Muscle of back (tissue), 11 donors: ENCODE results near the gene CXCL14. TPM values are rescaled to one million over a fixed set of nuclear protein-coding genes. Genes with fewer than 3 reads are reported as not detected.

Experiments
- DNase-seq, 3 donors: peaks; one replicate each; pipeline versions ENCODE4 v3.0.0 to v3.0.0-alpha.2; 2013
- polyA plus RNA-seq, 10 donors: library from polyadenylated mRNA; unstranded; fragments of 120-200 nt; gene quantifications; one replicate each; pipeline ENCODE4 v1.2.1, GENCODE V29; 2013; ENCODE audit not compliant: insufficient read length in 10 of 10

The CXCL14 gene
- polyA plus RNA-seq, 10 donors: 21.1 to 310 (median 36.2) TPM

- DNase-seq: no peak
Observed at GRCh38 chr5:135570453-135570764, 8.4 kb downstream of the CXCL14 start.

DNA sequence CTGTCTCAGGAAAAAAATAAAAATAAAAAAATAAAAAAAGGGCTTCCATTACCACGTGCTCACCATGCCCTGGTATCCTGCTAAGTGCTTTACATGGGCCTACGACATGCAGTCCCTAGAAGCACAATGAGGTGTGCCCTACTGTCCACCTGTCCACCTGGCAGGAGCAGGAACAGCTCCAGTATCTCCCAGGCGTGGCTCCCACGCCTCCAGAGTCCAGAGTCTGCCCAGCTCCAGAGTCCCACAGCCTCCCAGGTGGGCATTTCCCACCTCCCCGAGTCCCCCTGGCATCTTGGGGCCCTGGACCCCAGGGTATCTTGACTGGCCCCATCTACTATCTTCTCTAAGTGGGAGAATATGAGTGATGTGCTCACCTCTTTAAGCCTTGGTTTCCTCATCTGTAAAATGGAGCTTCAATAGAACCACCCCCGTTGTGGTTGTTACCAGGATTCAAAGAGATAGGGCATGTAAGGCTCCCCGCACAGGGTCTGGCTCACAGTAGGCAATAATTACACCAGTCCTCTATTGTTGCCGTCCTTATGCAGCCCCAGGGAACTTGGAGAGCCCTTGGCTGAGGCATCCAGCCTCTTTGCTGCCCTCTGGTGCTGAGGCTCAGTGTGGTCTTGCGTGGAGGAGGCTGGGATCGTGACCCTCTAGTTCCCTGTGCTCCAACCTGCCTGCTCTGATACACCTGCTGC is 8.9 kb downstream of the CXCL14 start:
- no peak for DNase-seq

GRCh38 chr5:135568923-135569360 is 9.8 kb downstream of the CXCL14 start:
- no peak for DNase-seq

DNA sequence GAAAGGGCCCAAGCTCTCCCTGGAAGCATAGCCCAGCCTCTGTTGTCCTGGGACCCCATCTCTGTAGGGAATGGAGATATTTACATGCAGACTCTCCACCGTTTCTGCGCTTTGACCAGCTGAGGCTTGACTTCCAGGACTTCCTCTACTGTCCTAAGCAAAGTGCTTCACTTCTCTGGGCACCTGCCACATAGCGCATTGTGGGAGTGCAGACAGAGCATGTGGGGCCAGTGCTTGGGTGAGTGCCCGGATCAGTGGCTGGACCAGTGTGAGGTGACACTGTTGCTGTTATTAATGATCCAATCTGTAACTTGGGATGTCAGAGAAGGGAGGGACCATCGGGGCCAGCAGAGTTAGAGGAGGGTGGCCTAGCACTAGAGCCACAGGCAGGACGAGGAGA is 10.5 kb downstream of the CXCL14 start:
- no peak for DNase-seq

DNA sequence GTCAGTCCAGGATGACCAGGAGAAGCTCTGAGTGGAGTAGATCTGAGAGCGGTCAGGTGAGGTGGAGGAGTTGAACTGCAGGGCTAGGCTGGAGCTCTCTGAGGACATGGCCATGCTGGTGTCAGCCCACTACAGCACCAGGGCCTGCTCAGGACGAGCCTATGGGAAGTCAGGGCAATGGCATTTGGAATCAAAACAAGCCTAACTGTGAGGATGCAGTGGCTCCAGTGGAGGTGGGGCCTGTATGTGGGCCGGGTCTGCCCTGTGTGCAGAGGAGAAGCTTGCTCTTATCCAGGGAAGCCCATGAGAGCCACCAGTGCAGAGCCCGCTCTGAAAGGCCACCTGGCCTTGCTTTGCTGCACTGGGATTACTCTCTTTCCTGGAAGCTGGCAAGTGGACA is 11.1 kb downstream of the CXCL14 start:
- DNase-seq: no peak

DNA sequence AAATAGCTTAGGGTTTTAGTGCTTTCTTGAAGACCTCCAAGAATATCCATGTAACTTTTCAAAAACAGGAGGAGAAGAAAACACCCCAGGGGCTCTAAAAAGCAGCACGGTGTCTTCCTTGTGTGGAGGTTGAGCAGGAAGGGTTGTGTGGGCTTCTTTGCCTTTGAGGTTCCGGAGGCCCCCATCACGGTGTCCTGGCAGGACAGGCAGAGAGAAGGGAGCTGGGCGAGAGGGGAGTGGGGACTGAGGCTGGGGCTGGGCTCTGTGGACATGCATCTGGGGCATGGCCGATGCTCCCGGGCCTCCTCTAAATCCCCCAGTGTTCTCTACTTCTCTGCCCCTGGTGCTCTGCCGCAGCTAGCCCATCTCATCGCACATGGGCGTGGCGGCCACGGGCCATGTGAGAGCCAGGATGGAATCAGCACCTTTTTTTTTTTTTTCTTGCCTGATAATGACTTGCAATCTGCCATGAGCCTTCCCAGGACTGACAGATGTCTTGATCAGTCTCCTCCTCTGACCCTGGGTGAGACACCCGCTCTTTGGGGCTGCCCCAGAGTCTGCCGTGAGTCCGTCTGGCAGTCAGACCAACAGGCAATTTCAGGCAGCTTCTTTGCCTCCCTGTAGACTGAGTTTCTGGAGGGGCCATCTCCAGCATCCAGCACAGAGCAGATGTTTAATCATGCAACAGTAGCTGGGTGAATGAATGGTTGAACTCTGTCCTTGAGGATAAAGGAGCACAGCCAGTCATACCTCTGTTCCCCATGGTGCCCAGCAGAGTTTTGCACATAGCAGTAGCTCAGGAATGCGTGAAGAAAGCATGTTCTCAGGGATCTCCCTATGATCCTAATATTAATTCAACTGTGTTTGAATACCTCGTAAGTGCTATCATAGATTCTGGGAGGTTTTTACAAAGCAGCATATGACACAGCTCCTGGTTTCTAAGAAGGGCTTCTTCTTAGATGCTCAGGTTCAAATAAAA is 12.1 kb downstream of the CXCL14 start:
- DNase-seq: no peak

DNA sequence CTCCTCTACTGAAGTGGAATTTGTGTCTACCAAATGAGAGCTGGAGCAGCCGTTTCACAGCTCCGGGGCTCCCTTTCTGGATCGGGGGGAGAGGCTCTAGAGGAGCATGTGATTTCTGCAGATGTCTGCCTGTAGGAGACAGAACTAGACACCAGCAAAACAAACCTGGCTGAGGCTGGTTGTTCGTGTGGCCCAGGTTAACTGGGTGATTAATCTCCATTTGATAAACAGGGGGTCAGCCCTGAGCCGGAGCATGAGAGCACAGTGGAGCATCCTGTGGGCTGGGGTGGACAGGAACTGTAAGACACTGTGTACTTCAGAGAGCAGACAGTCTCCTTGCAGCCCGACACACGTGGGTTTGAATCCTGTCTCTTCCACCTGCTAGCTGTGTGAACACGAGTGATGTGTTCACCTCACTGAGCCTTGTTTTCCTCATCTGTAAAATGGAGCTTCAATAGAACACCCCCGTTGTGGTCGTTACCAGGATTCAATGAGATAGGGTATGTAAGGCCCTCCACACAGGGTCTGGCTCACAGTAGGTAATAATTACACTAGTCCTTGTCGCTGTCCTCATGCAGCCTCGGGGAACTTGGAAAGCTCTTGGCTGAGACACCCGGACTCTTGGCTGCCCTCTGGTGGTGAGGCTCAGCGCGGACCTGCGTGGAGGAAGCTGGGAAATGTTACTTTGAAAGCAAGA is 12.9 kb downstream of the CXCL14 start:
- DNase-seq: peak in 1 of 3 donors; percentile 61

DNA sequence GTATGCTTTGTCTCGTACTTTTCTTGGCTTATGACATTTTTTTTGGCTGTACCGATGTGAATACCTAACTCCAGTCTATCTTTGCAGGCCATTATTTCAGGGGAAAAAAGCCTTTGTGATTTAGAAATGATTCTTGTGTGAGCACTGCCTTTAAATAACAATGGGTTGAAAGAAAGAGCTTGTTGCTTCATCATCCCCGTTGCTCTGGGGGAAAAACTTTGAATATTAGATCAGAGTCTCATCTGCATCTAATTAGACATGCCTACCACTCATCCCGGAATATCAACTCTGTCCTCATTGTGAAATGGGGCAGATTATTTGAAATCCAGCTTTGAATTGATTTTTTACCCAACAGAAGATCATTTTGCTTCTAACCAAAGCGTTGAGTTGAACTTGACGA is 13.5 kb downstream of the CXCL14 start:
- DNase-seq: no peak

- no peak for DNase-seq
Observed at GRCh38 chr5:135564331-135564730, 14.5 kb downstream of the CXCL14 start.

DNA sequence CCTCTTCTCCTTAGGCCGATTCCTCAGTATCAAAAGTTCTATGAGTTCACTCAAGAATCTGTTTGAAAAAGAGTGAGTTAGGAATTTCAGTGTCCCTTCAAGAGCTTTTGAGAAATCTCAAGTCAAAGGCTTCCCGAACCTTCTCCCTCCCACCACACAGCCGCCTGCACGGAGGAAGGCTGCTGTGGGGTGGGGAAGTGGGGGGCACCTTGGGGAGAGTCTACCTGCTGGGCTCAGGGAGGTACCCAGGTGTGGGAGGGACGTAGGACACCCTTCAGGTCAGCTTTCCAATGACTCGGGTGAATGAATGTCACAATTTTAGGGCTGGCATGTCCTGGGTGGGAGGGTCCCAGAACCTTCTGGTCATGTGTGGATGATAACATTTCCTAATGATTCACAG is 17.5 kb downstream of the CXCL14 start:
- no peak for DNase-seq

DNA sequence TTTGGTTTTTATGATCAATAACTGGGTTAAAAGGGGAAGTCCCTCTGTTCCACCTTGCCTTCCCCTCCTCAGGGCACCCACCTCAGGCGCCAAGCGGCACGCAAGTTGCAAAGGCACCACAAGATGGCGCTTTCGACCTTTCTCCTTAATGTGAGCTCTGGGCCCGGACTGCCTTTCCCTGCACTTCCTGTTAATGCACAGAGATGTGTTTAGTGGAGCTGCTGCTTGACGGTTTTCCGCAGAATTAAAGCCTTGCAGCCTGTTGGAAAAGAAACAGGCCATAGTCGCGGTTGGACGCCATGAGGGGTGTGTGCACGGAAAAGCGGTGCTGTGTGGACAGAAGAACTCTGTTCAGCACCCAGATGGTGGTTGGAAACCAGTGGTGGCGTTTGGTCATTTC is 17.9 kb downstream of the CXCL14 start:
- peak; percentile 77 to 91 (median 83) for DNase-seq

DNA sequence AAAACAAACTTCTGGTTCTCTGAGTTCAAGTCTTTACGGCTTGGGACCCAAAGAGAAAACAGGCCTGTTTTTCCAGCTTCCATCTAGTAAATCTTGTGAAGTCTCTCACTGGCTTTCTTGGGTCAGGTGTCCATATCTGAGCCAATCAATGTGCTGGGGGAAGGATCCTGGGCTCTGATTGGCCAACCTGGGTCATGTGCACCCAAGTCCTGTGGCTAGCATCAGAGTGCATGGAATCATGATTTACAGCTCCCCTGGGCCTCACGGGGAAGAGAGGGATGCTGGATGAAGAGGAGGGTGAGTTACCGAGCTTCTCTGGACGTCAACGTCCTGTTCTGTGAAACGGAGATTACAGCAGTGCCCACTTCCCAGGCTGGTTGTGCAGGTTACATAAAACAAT is 19.4 kb downstream of the CXCL14 start:
- DNase-seq: no peak

DNA sequence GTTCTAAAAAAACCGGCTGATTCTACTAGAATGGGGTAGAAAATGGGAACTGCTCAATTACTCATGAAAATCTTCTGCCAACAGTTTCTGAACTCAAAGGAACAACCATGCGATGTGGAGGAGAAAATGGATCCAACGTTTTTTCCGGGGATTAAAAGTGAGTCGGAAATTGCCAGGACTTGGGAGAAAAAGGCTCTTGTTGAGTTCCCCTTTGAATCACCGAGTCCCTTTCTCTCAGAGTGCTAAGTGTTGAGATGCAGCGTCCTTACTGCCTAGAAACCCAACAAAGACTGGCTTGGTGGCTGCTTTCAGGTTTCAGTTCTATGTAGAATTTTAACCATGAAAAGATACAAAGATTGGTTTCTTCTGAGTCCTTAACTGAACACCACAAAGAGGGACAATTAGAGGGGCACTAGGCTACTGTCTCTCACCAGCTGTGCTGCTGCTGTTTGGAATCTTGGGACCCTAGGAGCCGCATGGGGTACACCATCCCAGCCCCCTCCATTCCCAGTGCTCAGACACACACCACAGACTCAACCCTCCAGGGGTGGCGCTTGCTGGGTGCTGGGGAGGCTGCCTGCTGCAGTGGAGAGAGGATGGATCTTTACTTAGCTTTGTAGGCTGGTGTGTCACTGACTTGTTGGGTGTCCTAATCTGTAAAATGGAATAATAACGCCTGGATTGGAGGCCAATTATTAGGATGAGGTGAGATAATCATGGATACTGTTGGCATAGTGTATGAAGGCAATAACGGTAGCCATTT is 21.5 kb downstream of the CXCL14 start:
- DNase-seq: no peak

DNA sequence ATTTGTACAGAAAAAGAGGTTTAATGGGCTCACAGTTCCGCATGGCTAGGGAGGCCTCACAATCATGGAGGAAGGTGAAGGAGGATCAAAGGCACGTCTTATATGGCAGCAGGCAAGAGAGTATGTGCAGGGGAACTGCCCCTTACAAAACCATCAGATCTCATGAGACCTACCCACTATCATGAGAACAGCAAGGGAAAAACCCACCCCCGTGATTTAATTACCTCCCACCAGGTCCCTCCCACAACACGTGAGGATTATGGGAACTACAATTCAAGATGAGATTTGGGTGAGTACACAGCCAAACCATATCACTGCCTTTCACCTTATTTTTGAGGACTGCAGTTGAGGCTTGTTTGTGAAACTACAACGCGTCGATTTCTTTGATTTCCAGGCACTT is 22.2 kb downstream of the CXCL14 start:
- DNase-seq: no peak

DNA sequence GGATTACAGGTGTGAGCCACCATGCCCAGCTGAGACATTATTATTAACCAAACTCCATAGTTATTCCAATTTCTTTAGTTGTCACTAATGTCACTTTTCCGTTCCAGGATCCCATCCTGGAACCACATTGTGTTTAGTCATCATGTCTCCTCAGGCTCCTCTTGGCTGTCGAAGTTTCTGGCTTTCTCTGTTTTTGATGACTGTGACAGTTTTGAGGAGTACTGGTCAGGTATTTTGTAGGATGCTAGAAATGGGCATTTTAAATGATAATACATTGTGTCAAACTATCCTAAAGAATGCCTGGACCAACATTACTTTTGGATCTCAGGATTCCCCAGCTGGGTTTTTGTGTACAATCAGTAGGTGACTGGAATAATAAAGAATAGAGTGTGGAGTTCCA is 23.3 kb downstream of the CXCL14 start:
- DNase-seq: no peak

DNA sequence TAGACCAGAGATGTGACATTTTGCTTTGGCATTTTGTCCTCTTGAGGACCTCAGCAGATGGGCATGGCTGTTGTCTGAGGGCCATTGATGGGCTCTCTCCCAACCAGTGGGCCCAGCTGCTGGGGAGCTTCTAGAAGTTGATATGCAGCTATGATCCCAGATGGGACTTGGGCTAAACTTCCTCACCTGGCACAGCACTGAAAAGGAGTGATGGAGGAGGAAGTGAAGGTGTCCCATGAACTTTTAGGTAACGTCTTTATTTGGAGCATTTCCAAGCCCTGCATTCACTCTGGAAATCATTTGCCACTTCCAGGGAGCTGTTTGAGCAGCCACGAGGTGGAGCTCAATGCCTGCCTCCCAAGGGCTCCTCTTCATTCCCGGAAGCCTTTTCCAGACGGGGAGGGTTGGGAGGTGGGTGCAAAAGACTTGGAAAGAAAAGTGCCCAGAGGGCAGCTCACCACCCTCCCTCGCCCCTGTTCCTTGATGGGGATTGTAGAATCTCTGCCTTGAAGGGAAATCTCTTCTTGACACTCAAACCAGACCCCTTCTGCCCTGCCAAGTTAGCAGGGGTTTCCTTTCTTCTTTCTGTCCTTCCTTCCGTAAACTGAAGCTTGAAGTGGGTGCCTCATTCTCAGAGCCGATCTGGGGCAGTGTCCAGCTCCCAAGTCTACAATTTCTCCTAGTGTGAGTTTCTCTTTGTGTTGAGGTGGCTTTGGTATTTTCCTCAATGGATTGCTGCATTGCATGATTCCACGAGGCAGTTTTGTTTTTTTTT is 24.9 kb downstream of the CXCL14 start:
- no peak for DNase-seq

GRCh38 chr5:135551593-135552447 is 27.0 kb downstream of the CXCL14 start:
- DNase-seq: peak; percentile 57 to 85 (median 73)

DNA sequence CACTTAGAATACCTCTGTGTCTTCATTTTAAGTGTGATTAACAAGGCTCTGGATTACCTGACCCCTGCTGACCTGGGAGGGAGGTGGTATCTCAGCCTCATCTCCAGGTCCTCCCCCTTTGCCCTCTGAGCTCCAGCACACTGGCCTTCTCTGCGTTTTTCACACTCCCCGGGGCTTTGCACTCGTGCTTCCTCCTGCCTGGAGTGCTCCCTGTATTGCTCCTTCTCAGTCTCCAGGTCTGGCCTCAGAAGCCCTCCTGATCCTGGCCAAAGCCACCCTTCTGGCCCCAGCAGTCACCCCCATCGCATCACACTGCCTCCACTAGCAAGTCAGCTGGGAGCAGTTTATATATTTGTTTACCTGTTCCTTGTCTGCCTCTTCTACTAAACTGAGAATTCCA is 29.4 kb downstream of the CXCL14 start:
- DNase-seq: no peak

GRCh38 chr5:135547590-135548254 is 31.1 kb downstream of the CXCL14 start:
- DNase-seq: no peak
